ENCODE measurements around the gene GPR18.
A peak's percentile ranks its signal among the peaks of the same experiment; 100 is the strongest.

DNA sequence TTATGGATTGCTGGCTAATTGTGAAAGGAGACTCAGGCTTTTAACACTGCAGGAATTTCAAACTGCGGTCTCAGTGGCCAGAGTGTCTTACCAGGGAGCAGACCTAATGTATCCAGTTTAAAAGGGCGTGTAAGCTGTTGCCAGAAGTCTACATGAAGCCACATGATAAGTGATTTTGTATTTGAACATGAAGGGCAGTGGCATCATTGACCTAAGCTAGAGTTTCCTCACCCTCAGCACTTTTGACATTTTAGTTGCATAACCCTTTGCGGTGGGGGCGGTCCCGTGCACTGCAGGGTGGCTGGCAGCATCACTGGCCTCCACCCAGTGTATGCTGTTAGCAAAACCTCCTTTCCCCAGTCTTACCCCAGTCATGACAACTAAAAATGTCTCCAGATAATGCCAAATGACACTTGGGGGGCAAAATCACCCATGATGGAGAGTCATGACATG, 23.7 kb upstream of the GPR18 start:
- TF ChIP-seq CTCF (IDR thresholded peaks at IDR 0.05) (no peak), POLR2A (IDR thresholded peaks at IDR 0.05) (peak in 1 of 2 donors; percentile 11), EP300 (IDR thresholded peaks at IDR 0.05) (peak; percentile 65 to 92)
